Choroid plexus epithelial cell (primary cell): ENCODE results near the gene ANKRD27.
A peak's percentile ranks its signal among the peaks of the same experiment; 100 is the strongest.
"Not testable (repeated sequence)": the region's sequence is repeated elsewhere in the genome, so short reads cannot be mapped to it uniquely, and the experiment has no call there.

Experiments used
- DNase-seq: peaks from one replicate; pipeline ENCODE4 v3.0.0-alpha.2; 2010; ENCODE audit warnings: low read depth
- H3K4me3 ChIP-seq: 2 replicates; pipeline ENCODE4 v1.5.1; 2011; ENCODE audit warnings: low read depth, mild to moderate bottlenecking, control low read depth, low read length, moderate library complexity
- TF ChIP-seq, protein P1 (sequence below): conservative IDR thresholded peaks from 2 replicates; pipeline ENCODE4 v1.5.1; 2011; ENCODE audit warnings: low read depth, mild to moderate bottlenecking, control low read depth, inconsistent platforms, low read length, moderate library complexity

ANKRD27 gene

DNA sequence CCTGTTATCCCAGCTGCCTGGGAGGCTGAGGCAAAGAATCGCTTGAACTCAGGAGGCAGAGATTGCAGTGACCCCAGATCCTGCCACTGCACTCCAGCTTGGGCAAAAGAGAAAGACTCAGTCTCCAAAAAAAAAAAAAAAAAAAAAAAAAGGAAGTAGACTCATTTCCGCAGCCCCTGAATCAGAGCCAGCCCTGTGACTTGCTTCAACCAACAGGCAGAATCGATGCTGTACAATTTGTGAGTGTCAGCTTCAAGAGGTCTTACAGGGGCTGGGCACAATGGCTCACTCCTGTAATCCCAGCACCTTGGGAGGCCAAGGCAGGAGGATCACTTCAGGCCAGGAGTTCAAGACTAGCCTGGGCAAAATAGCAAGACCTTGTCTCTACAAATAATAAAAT, 12.8 kb downstream of the ANKRD27 start:
- DNase-seq = peak; percentile 69
- H3K4me3 ChIP-seq = no peak overlapping the region
- TF ChIP-seq, protein P1, sequence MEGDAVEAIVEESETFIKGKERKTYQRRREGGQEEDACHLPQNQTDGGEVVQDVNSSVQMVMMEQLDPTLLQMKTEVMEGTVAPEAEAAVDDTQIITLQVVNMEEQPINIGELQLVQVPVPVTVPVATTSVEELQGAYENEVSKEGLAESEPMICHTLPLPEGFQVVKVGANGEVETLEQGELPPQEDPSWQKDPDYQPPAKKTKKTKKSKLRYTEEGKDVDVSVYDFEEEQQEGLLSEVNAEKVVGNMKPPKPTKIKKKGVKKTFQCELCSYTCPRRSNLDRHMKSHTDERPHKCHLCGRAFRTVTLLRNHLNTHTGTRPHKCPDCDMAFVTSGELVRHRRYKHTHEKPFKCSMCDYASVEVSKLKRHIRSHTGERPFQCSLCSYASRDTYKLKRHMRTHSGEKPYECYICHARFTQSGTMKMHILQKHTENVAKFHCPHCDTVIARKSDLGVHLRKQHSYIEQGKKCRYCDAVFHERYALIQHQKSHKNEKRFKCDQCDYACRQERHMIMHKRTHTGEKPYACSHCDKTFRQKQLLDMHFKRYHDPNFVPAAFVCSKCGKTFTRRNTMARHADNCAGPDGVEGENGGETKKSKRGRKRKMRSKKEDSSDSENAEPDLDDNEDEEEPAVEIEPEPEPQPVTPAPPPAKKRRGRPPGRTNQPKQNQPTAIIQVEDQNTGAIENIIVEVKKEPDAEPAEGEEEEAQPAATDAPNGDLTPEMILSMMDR = no peak

DNA sequence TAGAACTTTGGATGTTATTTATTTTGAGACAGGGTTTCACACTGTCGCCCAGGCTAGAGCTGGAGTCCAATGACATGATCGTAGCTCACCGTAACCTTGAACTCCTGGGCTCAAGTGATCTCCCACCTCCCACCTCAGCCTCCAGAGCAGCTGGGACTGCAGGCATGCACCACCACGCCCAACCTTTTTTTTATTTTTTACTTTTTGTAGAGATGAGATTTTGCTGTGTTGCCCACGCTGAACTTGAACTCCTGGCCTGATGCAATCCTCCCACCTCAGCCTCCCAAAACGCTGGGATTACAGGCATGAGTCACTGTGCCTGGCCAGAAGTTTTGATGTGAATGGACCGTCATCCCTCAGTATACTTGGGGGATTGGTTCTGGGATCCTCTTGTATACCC, 13.7 kb downstream of the ANKRD27 start:
- TF ChIP-seq, protein P1 = no peak
- no peak for DNase-seq
- no peak overlapping the region for H3K4me3 ChIP-seq

DNA sequence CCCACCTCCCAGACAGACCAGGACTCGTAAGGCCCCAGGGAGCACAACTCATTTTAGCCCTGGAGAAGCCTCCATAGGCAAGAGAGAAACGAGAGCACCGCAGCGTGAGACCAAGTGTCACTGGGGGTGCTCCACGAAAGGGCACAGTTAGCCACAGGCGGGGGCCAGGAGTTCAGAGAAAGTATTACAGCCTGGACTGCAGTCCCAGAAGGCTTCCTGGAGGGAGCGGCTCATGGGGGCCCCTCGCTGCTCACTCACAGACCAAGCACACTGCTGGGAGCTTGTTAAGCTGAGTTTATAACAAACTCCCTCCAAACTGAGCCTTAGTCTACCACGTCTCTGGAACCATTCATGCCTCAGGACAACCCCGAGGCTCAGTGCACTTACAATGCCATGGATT, 16.5 kb downstream of the ANKRD27 start:
- no peak overlapping the region for H3K4me3 ChIP-seq
- no peak for DNase-seq
- TF ChIP-seq, protein P1 = no peak

DNA sequence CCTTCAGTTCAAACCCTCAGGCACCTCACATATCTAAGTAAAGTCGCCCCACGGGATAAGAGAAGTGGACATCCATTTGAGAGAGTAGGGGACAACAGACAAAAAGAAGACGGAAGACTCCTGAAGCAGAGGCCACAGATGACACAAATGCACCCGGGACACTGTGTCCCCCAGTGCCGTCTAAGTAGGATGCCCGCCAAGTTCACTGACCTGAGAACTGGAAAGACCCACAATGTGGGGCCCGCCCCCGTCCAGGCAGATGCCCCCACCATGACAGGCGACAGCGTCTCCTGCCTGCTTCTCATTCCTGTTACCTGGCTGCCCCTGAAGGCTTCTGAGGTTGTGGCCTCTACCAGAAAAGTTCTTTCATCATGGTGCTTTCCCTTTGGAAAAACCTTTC, 16.9 kb downstream of the ANKRD27 start:
- TF ChIP-seq, protein P1 = no peak
- no peak overlapping the region for H3K4me3 ChIP-seq
- DNase-seq = no peak

DNA sequence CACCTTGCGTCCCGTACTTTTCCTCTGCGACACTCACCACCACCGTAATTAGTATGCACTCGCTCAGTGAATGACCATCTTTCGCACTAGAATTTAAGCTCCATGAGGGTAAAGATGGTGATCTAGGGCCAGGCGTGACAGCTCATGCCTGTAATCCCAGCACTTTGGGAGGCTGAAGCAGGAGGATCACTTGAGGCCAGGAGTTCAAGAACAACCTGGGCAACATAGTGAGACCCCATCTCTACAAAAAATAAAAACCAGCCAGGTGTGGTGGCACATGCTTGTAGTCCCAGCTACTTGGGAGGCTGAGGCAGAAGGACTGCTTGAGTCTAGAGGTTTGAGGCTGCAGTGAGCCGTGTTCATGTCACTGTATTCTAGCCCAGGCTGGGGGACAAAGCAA, 18.6 kb downstream of the ANKRD27 start:
- DNase-seq = not testable (repeated sequence)

DNA sequence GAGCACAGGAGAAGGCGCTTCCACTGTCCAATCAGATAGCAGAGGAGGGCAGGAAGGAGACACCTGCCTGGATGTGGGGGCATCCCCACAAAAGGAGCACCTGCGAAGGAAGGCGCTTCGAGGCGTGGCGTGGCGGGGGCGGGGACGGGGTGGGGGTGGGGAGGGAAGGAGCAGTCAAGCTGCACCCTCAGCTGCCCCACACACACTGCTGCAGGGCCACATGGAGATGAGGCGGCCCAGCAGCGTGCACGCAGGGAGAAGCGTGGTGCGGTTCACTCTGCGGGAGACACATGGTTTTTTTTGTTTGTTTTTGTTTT, 21.4 kb downstream of the ANKRD27 start:
- no peak for DNase-seq
- TF ChIP-seq, protein P1 = no peak
- H3K4me3 ChIP-seq = no peak overlapping the region

More for the DNA sequence above, 18.6 kb downstream of the ANKRD27 start:
- H3K4me3 ChIP-seq = not testable (repeated sequence)

DNA sequence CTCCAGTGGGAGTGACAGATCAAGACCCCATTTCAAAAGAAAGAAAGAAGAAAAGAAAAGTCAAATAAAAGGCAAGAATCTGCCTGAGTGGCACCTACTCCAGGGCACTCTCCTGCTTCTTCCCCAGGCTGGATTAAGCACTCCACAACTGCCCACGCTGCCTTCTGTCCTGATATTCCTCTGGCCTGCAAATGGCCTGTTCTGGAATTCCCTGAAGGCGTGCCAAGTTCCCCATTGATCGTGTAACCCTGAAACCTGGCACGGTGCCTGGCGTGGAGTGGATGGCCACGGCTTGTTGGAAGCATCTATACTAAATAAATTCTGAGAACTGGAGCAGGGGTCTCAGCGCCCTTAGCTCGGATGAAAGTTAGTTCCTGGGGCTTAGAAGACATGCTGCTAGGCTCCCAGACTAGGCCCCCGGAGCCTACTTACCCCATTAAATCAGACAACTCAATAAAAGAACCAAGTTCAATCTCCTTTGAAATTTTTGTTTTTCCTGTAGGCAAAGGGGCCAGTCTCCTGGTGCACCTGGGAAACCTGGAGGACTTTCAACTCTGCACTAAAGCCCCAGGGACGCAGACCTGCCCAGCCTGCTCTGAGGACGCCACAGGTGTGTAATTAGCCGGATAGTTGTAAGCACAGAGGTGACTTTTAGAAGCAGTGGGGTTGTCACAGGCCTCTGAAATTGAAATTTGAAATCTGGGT, 21.9 kb downstream of the ANKRD27 start:
- H3K4me3 ChIP-seq = no peak overlapping the region
- DNase-seq = peak; percentile 72
- TF ChIP-seq, protein P1 = no peak

DNA sequence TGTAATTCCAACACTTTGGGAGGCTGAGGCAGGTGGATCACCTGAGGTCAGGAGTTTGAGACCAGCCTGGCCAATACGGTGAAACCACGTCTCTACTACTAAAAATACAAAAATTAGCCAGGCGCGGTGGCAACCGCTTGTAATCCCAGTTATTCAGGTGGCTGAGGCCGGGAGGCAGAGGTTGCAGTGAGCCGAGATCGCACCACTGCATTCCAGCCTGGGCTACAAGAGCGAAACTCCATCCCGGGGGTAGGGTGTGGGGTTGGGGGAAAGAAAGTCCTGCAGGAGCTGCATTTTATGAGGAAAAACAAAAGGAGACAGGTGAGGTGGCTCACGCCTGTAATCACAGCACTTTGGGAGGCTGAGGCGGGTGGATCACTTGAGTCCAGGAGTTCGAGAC, 22.6 kb downstream of the ANKRD27 start:
- H3K4me3 ChIP-seq, DNase-seq: not testable (repeated sequence)
